HEK293 (cell line): Measurements from ENCODE around the gene CUEDC1.

ENCODE experiments used
- CTCF ChIA-PET: fragments of 350-600 bp; formaldehyde crosslinking; extraction: SDS; loops from one replicate; lab custom pipeline; 2021; ENCODE audit warnings: antibody characterized with exemption; lab: Yijun Ruan, JAX
- POLR2A ChIA-PET: fragments of 300-600 bp; formaldehyde crosslinking; extraction: SDS; loops from one replicate; lab custom pipeline; 2020; ENCODE audit warnings: antibody characterized with exemption, inconsistent platforms; lab: Yijun Ruan, JAX
- H3K27ac ChIP-seq: fragments of 200-500 bp; sonication (Bioruptor generic); 2 replicates; pipeline ENCODE4 v1.5.1; 2014; ENCODE audit warnings: low read depth, low read length, control low read depth, inconsistent platforms; ENCODE audit errors: extremely low read depth
- H3K36me3 ChIP-seq, 2 experiments: fragments of 200-500 bp in 1 of 2; sonication (Bioruptor generic) in 1 of 2; 1 replicate in 1 of 2; 2 replicates in 1 of 2; pipeline ENCODE4 v1.5.1; 2014 to 2017; ENCODE audit warnings: inconsistent platforms in 2 of 2, low read length in 2 of 2; ENCODE audit not compliant: control insufficient read depth in 2 of 2, insufficient read depth in 1 of 2
- H3K4me1 ChIP-seq: fragments of 200-500 bp; sonication (Bioruptor generic); 2 replicates; pipeline ENCODE4 v1.5.1; 2014; ENCODE audit warnings: mild to moderate bottlenecking, low read length, inconsistent platforms; ENCODE audit not compliant: control insufficient read depth, insufficient read depth
- H3K4me3 ChIP-seq: 2 replicates; pipeline ENCODE4 v1.5.1; 2011; ENCODE audit warnings: low read depth, mild to moderate bottlenecking, control low read depth, low read length, moderate library complexity
- H3K9me3 ChIP-seq: fragments of 200-500 bp; sonication (Bioruptor generic); 2 replicates; pipeline ENCODE4 v1.5.1; 2014; ENCODE audit warnings: low read depth, low read length, inconsistent platforms; ENCODE audit not compliant: control insufficient read depth, insufficient read depth
- ATF2 ChIP-seq: fragments of 450-650 bp; formaldehyde crosslinking; IDR thresholded peaks from 2 replicates; pipeline ENCODE4 v1.5.1; 2016; ENCODE audit warnings: missing biosample characterization, missing genetic modification characterization, low read depth
- GLI2 ChIP-seq: fragments of 450-650 bp; formaldehyde crosslinking; IDR thresholded peaks from 2 replicates; pipeline ENCODE4; 2017; ENCODE audit warnings: missing biosample characterization, missing genetic modification characterization, low read depth, borderline replicate concordance
- HIC1 ChIP-seq: fragments of 450-650 bp; formaldehyde crosslinking; IDR thresholded peaks from 2 replicates; pipeline ENCODE4 v1.5.1; 2016; ENCODE audit warnings: missing biosample characterization, missing genetic modification characterization
- IKZF3 ChIP-seq: fragments of 450-650 bp; IDR thresholded peaks from 2 replicates; pipeline ENCODE4 v1.5.0; 2018; ENCODE audit warnings: missing biosample characterization, mild to moderate bottlenecking, missing genetic modification characterization, moderate library complexity
- KLF9 ChIP-seq: fragments of 450-650 bp; formaldehyde crosslinking; IDR thresholded peaks from 2 replicates; pipeline ENCODE4 v1.5.1; 2016; ENCODE audit warnings: missing biosample characterization, missing genetic modification characterization, low read depth
- PRDM10 ChIP-seq: fragments of 450-650 bp; formaldehyde crosslinking; IDR thresholded peaks from 2 replicates; pipeline ENCODE4 v1.5.1; 2016; ENCODE audit warnings: missing biosample characterization, missing genetic modification characterization
- SP7 ChIP-seq: fragments of 450-650 bp; formaldehyde crosslinking; IDR thresholded peaks from 2 replicates; pipeline ENCODE4 v1.5.1; 2016; ENCODE audit warnings: missing biosample characterization, missing genetic modification characterization
- WT1 ChIP-seq: fragments of 450-650 bp; formaldehyde crosslinking; IDR thresholded peaks from 2 replicates; pipeline ENCODE4 v1.5.1; 2016; ENCODE audit warnings: missing biosample characterization, missing genetic modification characterization
- ZBTB20 ChIP-seq: fragments of 450-650 bp; formaldehyde crosslinking; IDR thresholded peaks from 2 replicates; pipeline ENCODE4 v1.5.1; 2016; ENCODE audit warnings: missing biosample characterization, missing genetic modification characterization
- ZBTB21 ChIP-seq: fragments of 450-650 bp; formaldehyde crosslinking; IDR thresholded peaks from 2 replicates; pipeline ENCODE4 v1.5.1; 2017; ENCODE audit warnings: missing biosample characterization, missing genetic modification characterization
- ZNF211 ChIP-seq: fragments of 450-650 bp; formaldehyde crosslinking; IDR thresholded peaks from 2 replicates; pipeline ENCODE4 v1.5.1; 2016; ENCODE audit warnings: low read depth, missing biosample characterization, missing genetic modification characterization
- ZNF274 ChIP-seq, 2 experiments: fragments of 200-500 bp in 1 of 2; fragments of 450-650 bp in 1 of 2; sonication (Bioruptor generic) in 1 of 2; formaldehyde crosslinking in 1 of 2; IDR thresholded peaks; 2 replicates each; pipeline versions ENCODE4 v1.5.1 to v1.6.1; 2014 to 2016; ENCODE audit warnings: borderline replicate concordance in 1 of 2, inconsistent platforms in 1 of 2, low read length in 1 of 2, missing biosample characterization in 1 of 2, missing genetic modification characterization in 1 of 2
- ZNF449 ChIP-seq: fragments of 450-650 bp; formaldehyde crosslinking; IDR thresholded peaks from 2 replicates; pipeline ENCODE4 v1.5.1; 2017; ENCODE audit warnings: missing biosample characterization, mild to moderate bottlenecking, missing genetic modification characterization, moderate library complexity
- ZNF621 ChIP-seq: fragments of 450-650 bp; formaldehyde crosslinking; IDR thresholded peaks from 2 replicates; pipeline ENCODE4 v1.5.1; 2017; ENCODE audit warnings: missing biosample characterization, missing genetic modification characterization
- ZNF629 ChIP-seq: fragments of 450-650 bp; formaldehyde crosslinking; IDR thresholded peaks from 2 replicates; pipeline ENCODE4 v1.5.1; 2017; ENCODE audit warnings: missing biosample characterization, missing genetic modification characterization
- ZNF830 ChIP-seq: fragments of 450-650 bp; IDR thresholded peaks from 2 replicates; pipeline ENCODE4 v1.5.0; 2018; ENCODE audit warnings: missing biosample characterization, missing genetic modification characterization, low read depth, mild to moderate bottlenecking, moderate library complexity
- ZNF843 ChIP-seq: fragments of 450-650 bp; formaldehyde crosslinking; IDR thresholded peaks from 2 replicates; pipeline ENCODE4 v1.5.1; 2016; ENCODE audit warnings: missing biosample characterization, missing genetic modification characterization

Gene CUEDC1

GRCh38 chr17:57985675-57985974, 30.4 kb upstream of the CUEDC1 start (continued):
- TF ChIP-seq ZNF449 (tag by site-specific recombination) = 0 out of 2 replicates have a peak, but pooled peaks have one; percentile 16
- TF ChIP-seq IKZF3 (tag by site-specific recombination) = peak; percentile 74
- TF ChIP-seq ZNF629 (tag by site-specific recombination) = peak; percentile 75
- TF ChIP-seq GLI2 (tag by site-specific recombination) = no peak
- peak; percentile 63; the same call in 1 of the 2 replicates for TF ChIP-seq ZNF843 (tag by site-specific recombination)
- no peak for TF ChIP-seq ZNF274 (IDR thresholded peaks at IDR 0.05; ENCODE audit: low read length)
- no peak for TF ChIP-seq ZNF274 (tag by site-specific recombination; IDR thresholded peaks at IDR 0.05; ENCODE audit: borderline replicate concordance)
- no peak for TF ChIP-seq ZBTB20 (tag by site-specific recombination)
- no peak for TF ChIP-seq ZNF621 (tag by site-specific recombination)
- TF ChIP-seq WT1 (tag by site-specific recombination) = no peak
- TF ChIP-seq SP7 (tag by site-specific recombination) = peak; percentile 59; the same call in 1 of the 2 replicates
- TF ChIP-seq HIC1 (tag by site-specific recombination) = peak; percentile 77; the same call in 1 of the 2 replicates
- no peak for TF ChIP-seq ZBTB21 (tag by site-specific recombination)
- TF ChIP-seq ZNF211 (tag by site-specific recombination) = no peak
- no peak for TF ChIP-seq KLF9 (tag by site-specific recombination)

- H3K36me3 ChIP-seq = peaks cover 24 to 37% of the 10 kb centered on the region in 2 experiments; a peak in 2 of 3 replicates
These were observed 29.9 kb upstream of the CUEDC1 start for GRCh38 chr17:57984936-57985674.

More at GRCh38 chr17:57984936-57985674, 29.9 kb upstream of the CUEDC1 start:
- Histone ChIP-seq H3K27ac (no peak overlapping the region), H3K9me3 (no peaks in the 10 kb centered on the region), H3K4me3 (no peak overlapping the region; the same call in 1 of the 2 replicates), H3K4me1 (peaks cover 31% of the 10 kb centered on the region)
- ChIA-PET POLR2A (interaction anchor here (1.2 to 3.6 kb wide), 7 partner anchors 13 to 135 kb away, joined by 4 to 26 read pairs (median 5); partner anchors contain the start of genes CUEDC1, MRPS23 and SRSF1), CTCF (interaction anchor here (0.6 to 3.6 kb wide), 17 partner anchors 10 to 152 kb away, joined by 3 to 31 read pairs (median 5); partner anchors contain the start of gene CUEDC1)
- TF ChIP-seq ATF2 (tag by site-specific recombination) = 0 out of 2 replicates have a peak, but pooled peaks have one; percentile 10
- peak; percentile 92 for TF ChIP-seq PRDM10 (tag by site-specific recombination)
- no peak for TF ChIP-seq ZNF830 (tag by site-specific recombination)
